NCI-H1436 (cell line): ENCODE data around the gene STPG3.
"Not testable (repeated sequence)": the region's sequence is repeated elsewhere in the genome, so short reads cannot be mapped to it uniquely, and the experiment has no call there.

Source experiments
- DNase-seq: peaks from one replicate; lab custom pipeline; 2025; lab: John Stamatoyannopoulos, UW

The STPG3 gene

GRCh38 chr9:137234055-137234697 is 16.9 kb upstream of the STPG3 start:
- DNase-seq = no peak

GRCh38 chr9:137234758-137235423 is 16.2 kb upstream of the STPG3 start:
- DNase-seq = no peak

- DNase-seq = no peak
These were observed 15.5 kb upstream of the STPG3 start for GRCh38 chr9:137235424-137236237.

- DNase-seq = peak; percentile 93
These were observed 14.7 kb upstream of the STPG3 start for GRCh38 chr9:137236238-137236935.

GRCh38 chr9:137236936-137237421 is 14.1 kb upstream of the STPG3 start:
- DNase-seq = no peak

- peak; percentile 50 for DNase-seq
These were observed 13.0 kb upstream of the STPG3 start for GRCh38 chr9:137237759-137238726.

- DNase-seq = not testable (repeated sequence)
These were observed 11.4 kb upstream of the STPG3 start for GRCh38 chr9:137239541-137240200.

- peak; percentile 43 for DNase-seq
These were observed 10.7 kb upstream of the STPG3 start for GRCh38 chr9:137240318-137240840.

GRCh38 chr9:137240841-137241489 is 10.1 kb upstream of the STPG3 start, which contains the start of gene TUBB4B:
Gene TUBB4B (plus strand): TSS chr9:137241287. CDS start chr9:137241361, 74 bp downstream.
- peak; percentile 99 for DNase-seq

- no peak for DNase-seq
These were observed 9.4 kb upstream of the STPG3 start for GRCh38 chr9:137241490-137242268.

GRCh38 chr9:137242269-137243203 is 8.6 kb upstream of the STPG3 start:
- no peak for DNase-seq

GRCh38 chr9:137243266-137243625 is 7.8 kb upstream of the STPG3 start:
- not testable (repeated sequence) for DNase-seq

- DNase-seq = no peak
These were observed 7.2 kb upstream of the STPG3 start for GRCh38 chr9:137243626-137244485.

GRCh38 chr9:137244486-137245449 is 6.3 kb upstream of the STPG3 start:
- DNase-seq = peak; percentile 41
